HG02970 (cell line): ENCODE results near the gene TUBA4A.
A peak's percentile ranks its signal among the peaks of the same experiment; 100 is the strongest.
"Not testable (repeated sequence)": the region's sequence is repeated elsewhere in the genome, so short reads cannot be mapped to it uniquely, and the experiment has no call there.

ENCODE experiments used
- ATAC-seq: cut with Tn5 transposase; IDR thresholded peaks from one replicate; pipeline ENCODE4 v1.9.1; 2021; ENCODE audit warnings: mild to moderate bottlenecking, moderate library complexity, moderate number of reproducible peaks; ENCODE audit not compliant: unreplicated experiment, low FRiP score

TUBA4A gene

DNA sequence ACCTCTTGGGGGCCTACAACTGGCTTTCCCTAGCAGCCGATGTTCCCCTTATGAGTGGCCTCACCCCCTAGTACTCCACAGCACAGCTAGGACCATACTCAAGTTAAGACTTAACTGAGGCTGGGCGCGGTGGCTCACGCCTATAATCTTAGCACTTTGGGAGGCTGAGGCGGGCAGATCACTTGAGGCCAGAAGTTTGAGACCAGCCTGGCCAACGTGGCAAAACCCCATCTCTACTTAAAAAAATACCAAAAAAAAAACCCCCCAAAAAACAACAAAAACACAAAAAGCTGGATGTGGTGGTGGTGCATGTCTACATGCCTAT lies 33.4 kb upstream of the TUBA4A start:
- ATAC-seq: not testable (repeated sequence)

DNA sequence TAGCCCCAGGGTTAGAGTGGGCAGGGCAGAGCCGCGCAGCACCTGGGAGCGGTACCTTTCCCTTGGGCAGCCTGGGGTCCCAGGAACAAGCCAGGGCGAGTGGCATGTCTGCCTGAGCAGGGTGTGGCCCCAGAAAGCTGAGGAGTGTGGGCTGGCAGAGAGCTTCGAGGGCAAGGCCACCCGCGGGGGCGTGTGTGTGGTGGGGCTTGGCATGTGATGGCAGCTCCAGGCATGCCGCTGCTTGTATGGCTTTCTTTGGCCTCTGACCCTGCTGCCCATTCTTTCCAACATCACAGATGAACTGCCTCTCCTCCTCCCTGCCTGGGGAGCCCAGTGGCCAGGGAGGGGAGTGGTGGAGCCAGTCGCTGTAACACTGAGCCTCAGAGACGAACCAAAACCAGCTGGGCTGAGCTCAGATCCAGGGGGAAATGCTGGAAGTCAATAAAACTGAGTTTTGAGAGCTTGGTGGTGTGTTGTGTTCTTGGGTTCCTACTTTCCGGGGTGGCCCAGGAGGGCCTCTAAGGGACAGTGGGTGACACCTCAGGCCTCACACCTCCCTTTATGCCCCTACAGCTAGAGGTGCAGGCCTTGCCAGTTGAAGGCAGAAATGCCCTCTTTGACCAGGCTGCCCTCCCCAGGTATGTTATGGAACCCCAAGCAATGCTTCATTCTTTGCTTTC lies 32.9 kb upstream of the TUBA4A start:
- no peak for ATAC-seq

DNA sequence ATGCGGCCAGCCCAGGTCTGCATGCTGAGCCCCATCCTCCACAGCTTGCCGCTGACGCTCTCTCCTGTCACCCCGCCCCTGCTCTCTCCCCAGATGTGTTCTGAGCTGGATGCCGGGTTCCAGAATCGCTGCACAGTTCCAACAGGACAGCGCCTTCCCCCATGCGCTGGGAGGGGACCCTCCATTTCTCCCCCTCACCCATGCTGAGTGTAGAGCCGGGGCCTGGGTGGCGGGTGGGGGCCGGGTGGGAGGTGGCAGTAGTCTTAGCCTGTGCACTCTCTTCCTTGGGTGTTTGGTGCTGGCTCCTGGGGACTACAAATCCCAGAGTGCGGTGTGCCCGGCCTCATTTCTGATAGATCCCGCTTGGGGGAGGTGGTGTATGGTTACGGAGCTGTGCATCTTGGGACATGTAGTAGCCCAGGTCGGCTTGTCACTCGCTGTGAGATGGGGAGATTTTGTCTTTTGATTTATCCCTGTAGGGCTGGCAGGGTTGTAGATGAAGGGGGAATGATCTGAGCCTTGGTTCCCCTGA lies 32.2 kb upstream of the TUBA4A start:
- no peak for ATAC-seq

DNA sequence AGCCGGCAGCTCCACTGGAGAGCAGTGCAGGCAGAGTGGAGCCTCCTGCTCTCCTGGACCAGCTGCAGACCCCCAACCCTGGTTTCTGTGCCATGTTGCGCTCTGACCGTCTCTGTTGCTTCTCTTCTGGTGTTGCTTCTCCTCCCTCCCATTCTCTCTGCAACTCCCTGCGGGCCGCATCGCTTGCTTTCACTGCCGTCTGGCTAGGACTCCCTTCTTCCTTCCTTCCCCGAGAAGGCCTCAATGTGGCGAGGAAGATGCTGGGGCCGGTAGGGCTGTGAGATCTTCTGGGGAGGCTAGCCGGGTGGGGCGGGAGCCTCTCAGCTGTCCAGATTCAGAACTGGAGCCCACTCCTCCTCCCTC lies 31.6 kb upstream of the TUBA4A start:
- ATAC-seq: no peak

DNA sequence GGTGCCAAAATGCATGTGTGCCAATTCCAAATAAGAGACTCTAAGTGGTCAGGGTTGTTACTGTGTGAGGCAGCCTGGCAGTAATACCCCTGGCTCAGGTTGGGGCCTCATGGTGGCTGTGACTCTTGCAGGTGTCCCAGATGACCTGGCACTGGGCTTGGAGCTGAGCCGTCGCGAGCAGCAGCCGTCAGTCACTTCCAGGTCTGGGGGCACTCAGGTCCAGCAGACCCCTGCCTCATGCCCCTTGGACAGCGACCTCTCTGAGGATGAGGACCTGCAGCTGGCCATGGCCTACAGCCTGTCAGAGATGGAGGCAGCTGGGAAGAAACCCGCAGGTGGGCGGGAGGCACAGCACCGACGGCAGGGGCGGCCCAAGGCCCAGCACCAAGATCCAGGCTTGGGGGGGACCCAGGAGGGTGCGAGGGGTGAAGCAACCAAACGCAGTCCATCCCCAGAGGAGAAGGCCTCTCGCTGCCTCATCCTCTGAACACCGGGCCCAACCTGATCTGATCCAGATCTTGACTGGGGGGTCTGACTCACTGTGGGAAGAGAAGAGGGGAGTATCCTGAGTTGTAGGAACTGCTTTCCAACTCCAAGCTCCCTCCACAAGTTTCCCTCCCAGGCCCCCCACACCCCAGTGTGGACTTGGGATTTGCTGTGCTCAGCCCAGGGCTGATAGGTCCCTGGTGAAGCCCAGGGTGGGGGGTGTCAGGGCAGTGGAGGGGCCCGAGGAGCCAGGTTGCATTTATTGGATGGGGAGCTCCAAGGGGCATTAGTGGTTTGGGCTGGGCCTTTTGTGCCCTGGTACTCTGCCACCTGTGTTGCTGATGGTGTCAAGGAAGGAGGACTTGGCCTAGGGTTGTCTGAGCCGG lies 31.0 kb upstream of the TUBA4A start:
- ATAC-seq: no peak

DNA sequence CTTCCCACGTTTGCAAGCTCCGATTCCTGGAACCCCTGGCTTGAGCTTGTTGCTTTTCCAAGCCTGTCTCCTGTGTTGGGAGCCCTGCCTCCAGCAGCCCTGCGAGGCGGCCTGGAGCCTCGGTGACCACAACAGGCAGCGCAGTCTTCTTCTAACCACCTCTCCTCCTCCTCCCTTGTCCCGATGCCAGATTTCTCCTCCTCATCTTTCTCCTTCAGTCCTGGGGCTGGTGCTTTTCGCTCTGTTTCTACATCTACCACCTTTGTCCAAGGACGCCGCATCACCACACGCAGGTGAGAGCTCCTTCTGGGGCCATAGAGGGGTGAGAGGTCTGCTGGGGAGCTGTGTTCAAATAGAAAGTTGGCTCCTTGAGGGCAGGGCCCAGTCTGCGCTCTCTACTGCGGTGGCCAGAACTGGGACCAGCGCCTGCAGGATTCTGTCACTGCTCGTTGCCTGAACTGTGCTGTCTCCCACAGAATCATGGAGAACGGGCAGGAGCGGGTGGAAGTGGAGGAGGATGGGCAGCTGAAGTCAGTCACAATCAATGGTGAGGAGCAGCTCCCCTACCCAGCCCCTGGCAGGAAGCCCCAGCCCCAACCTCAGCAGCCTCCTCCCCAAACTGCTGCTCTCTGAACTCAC lies 29.3 kb upstream of the TUBA4A start:
- ATAC-seq: no peak

DNA sequence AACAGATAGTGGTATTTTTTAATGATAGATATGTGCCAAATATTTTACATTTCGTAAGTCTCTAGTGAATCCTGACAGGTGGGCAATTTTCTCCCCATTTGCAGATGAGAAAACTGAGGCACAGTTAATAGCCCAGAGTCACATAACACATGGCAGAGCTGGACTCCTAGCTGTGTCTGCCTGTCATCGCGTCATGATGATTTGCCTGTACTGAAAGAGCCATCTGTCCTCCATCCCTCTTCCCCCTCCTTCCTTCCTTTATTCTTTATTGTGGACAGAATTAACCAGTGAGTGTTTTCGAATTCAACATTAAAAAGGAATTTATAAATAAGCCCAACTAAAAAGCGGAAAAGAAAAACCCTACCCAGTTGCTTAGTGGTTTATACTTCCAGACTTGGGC lies 28.7 kb upstream of the TUBA4A start:
- ATAC-seq: no peak

DNA sequence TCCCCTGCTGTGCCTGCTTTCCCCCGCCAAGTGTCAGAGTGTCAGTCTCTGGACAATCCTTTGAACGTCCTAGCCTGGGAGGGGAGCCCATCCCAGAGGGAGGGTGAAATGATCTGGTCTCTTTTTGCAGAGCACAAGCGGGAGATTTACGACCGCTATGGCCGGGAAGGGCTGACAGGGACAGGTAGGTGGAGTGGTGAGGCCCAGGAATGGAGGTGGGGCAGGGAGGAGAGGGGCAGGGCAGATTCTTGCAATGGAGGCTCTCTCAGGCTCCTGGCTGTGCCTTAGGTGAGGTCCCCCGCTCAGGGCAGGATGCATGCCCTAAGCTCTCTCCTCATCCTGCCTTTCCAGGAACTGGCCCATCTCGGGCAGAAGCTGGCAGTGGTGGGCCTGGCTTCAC lies 27.9 kb upstream of the TUBA4A start:
- ATAC-seq: no peak

DNA sequence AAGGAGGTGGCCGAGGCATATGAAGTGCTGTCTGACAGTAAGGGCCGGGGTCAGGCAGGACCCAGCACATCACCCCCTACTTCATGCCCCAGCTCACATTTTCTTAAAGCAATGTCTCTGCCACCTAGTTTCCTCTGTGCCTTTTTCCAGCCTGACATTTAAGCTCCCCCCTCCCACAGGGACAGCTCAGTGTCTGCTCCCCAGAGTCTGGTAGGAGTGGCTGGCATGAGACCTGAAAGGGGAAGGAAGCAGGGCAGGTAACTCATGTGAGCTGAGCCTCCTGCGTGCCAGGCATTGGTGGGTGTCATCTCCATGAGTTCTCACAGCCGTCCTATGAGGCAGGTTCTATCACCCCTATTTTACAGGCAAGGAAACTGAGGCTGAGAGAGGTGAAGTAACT lies 26.9 kb upstream of the TUBA4A start:
- no peak for ATAC-seq

DNA sequence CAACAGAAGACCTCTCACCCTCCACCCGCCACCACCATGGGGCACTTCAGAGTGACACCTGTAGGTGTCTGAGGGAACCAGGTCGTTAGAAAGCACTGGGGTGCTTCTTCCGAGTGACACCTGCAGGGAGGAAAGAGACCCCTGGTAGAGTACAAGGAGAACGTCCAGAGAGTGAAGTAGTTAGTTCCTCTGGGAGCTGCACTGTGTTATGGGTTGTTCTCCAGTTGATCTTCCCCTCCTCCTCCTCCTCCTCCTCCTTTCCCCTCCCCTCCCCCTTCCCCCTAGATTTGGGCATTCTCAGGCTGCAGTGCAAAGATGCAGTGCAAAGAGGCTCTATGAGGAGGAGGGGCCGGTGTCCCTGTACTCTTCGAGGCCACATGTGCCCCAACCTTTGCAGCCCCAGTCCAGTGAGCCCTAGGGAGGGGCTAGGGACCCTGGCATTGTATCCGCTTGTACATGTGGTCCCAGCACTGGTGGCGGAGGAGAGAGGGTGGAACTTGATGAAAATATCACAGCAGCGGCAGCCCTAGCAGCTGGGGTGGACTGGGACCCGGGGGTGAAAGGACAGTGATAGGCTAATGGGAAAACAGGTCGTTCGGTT lies 26.3 kb upstream of the TUBA4A start:
- ATAC-seq: no peak

DNA sequence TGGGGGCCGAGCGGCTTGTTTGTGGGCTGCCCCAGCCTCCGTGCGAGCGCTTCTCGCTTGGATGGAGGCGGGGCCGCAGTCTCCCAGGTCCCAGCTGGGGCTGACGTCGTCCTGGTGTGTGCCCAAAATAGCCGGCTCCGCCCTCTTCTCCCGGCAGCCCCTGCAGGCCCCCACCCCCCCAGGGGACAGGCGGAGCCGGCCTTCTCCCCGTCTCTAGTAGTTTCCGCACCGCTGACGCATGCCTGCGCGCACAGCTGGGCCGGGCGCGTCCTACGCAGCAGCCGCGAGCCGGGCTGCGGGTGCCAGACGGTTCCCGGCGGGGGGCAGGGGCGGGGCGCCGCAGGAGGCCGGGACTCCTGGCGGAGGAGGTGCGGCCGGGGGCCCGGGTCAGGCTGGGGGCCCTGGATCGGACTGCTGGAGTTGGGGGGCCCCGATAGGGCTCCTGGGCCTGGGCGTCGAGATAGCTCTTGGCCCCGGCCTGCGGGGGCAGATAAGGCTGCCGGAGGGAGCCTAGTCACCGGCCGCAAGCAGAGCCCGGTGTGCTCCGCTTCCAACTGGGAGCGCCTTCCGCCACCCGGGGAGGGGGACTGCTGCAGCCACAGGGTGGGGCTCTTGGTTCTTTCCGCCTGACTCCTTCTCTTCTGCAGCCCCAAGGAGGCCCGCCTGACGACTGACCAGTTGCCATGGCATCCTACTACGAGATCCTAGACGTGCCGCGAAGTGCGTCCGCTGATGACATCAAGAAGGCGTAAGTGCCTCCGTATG lies 25.6 kb upstream of the TUBA4A start, which contains the start of gene DNAJB2:
Gene DNAJB2, plus strand, starts transcription at position 216 of the 765 bp plus-strand sequence. Its CDS starts 468 bp downstream, at position 684.
- ATAC-seq: peak; percentile 88

DNA sequence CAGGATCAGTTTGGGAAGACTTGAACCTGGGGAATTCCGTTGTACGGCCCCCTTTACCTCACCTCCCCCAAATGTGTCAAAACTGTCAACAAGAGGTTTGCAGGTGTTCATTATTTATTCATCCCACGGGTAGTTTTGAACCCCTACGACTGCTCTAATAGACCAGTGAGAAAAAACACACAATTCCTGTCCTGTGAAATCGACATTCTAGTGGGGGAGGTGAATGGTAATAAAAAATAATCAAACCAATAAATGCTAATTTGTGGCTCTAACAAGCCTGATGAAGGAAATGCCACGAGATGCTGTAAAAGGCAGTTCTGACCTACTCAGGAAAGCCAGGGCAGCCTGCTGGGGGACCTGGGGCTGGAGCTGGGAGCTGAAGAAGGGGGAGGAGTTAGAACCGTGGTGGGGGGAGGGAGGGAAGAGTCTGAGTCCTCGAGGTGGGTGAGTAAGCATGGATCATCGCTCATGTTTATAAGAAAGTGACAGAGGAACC lies 25.0 kb upstream of the TUBA4A start:
- ATAC-seq: no peak

DNA sequence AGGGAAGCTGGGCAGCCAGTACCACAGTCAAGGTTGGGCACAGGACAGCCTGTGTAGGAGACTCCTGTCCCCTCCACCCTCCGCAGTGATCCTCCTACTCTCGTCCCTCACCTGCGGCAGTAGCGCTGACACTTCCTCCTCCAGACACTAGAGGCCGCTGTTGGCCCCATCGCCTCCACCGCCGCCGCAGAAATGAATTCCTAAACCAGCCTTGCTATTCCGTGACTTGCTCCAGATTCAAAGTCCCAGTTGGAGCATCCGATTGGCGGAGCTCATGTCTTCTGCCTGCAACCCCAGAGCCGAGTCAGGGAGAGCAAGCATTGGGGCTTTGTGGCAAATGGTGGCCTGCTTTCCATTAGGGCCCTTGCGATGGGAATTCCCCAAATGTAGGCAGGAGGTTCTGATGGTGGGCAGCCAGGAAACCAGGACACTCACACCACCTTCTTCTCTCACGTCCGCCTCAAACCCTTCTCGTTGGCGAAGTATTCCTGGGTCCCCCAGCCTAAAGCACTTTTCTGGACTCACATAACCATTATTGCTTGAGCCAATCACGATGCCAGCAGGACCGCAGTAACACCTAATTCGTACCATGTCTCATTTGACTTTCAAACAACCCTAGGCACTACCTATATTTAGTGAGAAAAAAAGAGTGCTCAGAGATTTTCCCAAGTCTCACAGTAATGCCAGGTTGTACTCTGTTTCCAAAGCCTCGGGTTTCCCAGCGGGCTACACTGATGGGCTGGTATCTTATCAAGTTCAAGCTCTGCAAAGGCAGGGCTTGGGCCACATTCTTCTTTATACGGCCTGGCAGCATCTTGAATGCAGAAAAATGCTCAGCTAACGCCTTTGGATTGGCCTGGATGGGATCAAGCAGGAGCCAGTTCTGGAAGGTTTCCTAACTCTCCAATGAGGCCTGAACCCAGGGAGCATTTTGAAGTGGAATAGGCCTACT lies 24.3 kb upstream of the TUBA4A start:
- ATAC-seq: peak; percentile 32

DNA sequence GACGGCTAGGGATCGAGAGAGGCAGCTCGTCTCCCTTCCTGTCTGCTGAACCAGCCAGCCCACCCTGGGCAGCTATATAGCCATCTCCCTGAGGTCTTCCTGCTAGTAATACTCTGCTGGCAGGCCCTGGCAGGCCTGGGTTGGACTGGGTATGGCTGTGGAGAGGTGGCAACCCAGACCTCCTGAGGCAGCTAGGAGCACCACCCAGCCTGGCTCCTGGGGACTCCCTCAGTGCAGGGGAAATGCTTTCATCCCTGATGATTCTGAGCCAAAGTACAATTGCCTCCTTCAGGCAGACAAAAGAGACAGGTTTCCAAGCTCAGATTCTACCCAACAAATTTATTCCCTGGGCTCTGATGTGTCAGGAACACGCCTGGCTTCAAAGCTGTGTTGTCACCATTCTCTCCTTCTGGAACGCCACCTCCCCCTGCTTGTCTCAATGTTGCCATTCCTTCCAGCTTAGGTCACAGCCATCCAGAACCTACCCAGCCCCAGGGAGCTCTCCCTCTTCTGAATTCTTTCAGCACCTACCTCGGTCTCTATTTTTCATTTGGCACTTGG lies 20.7 kb upstream of the TUBA4A start:
- ATAC-seq: no peak

DNA sequence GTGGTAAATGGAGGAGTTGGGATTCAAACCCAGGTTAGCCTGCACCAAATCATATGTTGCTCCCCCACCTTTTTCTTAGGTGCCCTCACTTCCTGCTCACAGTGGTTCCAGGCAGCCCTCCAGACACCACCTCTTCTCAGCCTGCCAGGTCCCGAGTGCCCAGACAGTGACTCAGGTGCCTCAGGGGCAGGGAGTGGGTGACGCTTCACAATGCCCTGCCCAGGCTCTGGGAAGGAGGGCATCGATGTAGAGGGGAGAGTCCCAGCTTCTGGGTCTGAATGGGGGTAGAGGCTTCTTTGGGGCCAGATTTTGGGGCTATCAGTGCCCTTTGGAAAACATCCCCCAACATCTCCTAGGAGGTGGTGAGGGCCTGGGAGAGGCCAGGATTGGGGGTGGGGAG lies 20.2 kb upstream of the TUBA4A start:
- no peak for ATAC-seq

DNA sequence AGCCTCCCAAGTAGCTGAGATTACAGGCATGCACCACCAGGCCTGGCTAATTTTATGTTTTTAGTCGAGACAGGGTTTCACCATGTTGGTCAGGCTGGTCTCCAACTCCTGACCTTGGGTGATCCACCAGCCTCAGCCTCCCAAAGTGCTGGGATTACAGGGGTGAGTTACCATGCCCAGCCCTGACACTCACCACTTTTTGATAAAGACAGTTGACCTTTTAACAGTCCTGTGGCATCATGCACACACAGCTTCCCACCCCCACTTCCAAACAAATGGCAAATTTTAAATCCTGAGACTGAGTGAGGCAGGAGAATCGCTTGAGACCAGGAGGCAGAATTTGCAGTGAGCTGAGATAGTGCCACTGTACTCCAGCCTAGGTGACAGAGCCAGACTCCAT lies 19.3 kb upstream of the TUBA4A start:
- ATAC-seq: no peak

DNA sequence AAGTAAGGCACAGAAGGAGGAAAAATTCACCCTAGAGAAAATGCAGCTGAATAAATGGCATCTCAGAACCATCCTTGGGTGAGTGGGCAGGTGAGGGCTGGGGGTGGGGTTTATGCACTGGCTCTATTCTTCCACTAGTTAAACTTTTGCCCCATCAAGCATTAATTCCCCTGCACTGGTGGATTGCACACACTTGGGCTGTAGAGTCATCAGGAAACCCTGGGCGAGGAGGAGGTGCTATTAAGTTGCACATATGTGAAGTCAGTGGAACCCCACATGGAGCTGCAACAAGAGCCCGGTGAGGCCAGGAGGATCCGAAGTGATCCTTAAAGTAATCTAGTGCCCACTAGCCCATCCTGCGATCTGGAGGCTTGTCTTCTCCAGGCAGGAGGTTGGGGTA lies 18.6 kb upstream of the TUBA4A start:
- ATAC-seq: no peak

DNA sequence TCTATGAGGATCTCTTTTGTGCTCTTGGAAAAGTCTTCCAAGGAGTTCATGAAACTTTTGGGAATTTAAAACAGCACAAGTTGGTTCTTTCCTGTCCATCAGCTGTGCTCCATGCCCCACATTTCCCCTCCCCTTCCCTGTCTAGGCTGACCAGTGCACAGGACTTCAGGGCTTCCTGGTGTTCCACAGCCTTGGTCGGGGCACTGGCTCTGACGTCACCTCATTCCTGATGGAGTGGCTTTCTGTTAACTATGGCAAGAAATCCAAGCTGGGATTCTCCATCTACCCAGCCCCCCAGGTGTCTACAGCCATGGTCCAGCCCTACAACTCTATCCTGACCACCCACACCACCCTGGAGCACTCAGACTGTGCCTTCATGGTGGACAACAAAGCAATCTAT lies 17.3 kb upstream of the TUBA4A start:
- ATAC-seq: no peak

DNA sequence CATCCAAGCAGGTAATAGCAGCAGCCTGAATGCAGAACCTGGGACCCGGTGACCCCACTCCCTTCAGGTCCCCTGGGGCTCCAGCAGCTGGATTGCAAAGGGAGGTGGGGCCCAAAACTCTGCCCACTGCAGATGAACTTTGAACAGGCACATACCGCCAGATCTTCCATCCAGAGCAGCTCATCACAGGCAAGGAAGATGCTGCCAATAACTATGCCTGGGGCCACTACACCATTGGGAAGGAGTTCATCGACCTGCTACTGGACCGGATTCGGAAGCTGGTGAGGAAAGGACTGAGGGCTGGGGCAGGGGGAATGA lies 16.3 kb upstream of the TUBA4A start:
- ATAC-seq: no peak
